GM18519 (cell line): ENCODE results near the gene LIAS.
"Not testable (repeated sequence)": the region's sequence is repeated elsewhere in the genome, so short reads cannot be mapped to it uniquely, and the experiment has no call there.

Experiments used
- ATAC-seq: cut with Tn5 transposase; IDR thresholded peaks from one replicate; pipeline ENCODE4 v1.9.1; 2021; ENCODE audit warnings: mild to moderate bottlenecking, moderate library complexity; ENCODE audit not compliant: unreplicated experiment, low FRiP score

LIAS gene

DNA sequence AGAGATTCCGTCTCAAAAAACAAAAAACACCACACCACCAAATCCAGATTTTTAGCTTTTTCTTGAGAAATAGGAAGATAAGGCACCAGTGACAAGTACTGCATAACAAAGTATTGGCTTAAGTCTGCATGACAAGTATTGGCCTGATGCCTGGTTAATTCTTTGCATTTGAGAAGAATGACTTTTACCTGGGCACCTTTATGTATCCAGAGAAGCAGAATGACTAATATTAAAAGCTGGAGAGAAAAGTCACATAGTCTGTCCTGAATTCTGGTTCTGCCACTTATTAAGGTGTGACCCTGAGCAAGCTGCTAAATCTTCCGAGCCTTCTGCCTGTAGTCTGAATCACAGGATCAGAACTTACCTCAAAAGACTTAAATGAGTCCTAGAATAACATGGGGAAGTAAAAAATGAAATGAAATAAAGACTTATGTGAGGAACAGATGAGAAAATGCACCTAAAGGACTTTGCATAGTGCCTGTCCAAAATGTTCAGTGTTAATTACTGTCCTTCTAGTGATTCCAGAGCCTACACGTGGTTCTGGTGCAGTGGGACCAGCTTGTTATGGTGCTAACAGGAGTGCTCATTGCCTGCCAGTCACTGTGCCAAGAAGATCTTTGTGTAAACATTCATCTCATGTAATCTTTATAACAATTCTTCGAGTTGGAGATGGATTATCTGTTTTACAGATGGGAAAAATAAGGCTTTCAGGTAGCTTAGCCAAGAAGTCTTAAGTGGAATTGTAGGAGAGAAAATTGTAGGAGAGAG lies 36.8 kb downstream of the LIAS start:
- no peak for ATAC-seq

DNA sequence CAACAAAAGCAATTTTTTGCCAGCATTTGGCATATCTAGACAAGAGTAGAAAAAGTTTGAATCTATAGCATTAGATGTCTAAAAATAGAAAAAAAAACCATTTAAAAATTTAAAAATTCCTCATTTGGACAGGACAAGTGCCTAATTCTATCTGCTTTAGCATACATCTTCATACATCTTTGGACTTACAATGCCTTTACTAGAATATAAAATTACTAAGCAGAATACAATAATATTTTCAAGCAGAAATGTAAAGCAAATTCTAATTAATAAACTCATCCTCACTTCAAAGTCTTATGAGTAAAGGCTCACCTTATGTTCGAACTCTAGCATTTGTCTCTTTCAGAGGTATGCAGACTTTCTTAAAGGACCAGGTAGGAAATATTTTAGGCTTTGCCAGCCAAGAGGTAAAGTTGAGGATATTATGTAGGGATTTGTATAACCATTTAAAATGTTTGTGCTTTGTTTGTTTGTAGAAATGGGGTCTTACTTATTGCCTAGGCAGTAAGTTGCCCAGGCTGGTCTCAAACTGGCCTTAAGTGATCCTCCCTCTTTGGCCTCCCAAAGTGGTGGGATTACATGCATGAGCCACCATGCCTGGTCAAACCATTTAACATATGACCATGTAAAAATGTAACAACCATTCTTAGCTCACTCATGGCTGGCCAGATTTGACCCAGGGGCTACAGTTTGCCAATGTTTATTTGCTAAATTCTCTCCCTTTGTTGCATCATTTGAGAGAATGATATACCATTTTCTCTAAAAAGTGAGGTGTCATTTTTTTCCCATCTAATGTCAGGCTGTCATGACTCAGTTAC lies 39.3 kb downstream of the LIAS start:
- no peak for ATAC-seq

DNA sequence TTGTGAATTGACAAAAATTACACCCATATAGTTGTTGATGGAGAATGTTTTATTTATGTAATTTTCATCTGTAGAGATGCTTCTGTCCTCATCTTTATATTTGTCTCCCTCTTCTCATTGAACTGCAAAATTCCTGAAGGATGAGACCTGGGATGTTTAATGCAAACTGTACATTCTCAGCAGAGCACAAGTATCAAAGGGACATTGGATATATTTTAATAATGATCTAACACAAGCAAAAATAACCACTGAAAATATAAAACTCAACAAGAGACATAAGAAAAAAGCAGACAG lies 39.8 kb downstream of the LIAS start:
- no peak for ATAC-seq

DNA sequence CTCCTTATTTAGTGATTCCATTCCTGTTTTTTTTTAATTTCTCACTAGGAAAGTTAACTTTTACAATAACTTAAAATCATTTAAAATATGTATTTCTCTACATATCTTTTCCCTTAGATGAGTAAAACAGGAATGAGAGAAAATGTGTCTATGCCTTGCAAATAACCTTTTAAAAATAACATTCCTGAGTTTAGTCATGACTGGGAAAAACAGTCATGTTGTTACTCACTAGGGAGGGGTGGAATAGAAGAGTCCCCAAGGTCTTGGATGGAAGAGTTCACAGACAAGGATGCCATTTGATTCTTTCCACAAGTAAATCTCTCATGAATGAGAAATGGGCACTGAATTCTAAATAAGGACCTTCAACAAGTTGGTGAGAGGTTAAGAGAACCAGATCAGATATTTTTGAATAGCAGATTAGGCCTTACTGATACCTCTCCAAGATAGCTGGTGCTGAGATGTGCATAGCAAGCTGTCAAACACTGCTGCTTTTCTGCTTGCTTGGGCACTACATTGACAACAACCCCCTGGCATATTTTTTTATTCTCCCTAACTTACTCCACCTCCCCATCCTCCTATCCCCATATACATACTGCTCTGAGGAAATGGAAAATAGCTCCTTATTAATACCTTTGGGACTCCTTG lies 43.3 kb downstream of the LIAS start:
- ATAC-seq, result no peak

DNA sequence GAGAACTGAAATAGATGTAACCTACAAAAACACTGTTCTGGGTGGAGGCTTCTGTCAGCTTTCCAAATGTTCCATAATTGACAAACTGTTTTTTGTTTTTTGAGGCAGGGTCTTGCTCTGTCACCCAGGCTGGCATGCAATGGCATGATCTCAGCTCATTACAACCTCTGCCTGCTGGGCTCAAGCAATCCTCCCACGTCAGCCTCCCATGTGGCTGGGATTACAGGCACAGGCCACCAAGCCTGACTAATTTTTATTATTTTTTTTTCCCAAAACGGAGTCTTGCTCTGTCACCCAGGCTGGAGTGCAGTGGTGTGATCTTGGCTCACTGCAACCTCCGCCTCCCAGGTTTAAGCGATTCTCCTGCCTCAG lies 43.8 kb downstream of the LIAS start:
- ATAC-seq, result not testable (repeated sequence)

DNA sequence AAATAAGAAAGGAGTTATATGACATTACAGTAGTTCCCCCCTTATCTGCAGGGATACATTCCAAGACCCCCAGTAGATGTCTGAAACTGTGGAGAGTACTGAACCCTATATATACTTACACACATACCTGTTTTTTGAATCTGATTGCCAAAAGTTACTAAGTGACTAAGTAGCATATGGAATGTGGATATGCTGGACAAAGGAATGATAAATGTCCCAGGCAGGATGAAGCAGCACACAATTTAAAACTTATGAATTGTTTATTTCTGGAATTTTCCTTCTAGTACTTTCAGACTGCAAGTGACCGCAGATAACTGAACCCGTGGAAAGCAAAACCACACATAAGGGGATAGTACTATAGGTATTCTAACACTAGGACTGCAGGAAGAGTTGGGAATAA lies 45.7 kb downstream of the LIAS start:
- ATAC-seq, result no peak

DNA sequence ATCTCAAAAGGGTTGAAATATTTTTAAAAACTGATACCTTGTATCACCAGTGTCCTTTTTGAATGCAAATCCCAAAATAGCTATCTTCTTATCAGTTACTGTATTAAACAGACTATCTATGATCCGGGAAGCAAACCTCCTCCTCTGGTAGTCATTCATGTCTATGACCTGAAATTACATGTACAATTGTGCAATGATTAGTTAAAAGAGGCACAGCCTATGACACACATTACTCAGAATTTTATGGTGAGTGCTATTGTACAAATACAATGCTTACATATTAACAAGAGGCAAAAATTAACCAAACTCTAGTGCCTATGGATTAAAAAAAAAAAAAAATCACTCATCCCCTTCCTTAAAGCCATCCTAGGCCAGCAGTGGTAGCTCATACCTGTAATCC lies 46.7 kb downstream of the LIAS start:
- ATAC-seq, result no peak

DNA sequence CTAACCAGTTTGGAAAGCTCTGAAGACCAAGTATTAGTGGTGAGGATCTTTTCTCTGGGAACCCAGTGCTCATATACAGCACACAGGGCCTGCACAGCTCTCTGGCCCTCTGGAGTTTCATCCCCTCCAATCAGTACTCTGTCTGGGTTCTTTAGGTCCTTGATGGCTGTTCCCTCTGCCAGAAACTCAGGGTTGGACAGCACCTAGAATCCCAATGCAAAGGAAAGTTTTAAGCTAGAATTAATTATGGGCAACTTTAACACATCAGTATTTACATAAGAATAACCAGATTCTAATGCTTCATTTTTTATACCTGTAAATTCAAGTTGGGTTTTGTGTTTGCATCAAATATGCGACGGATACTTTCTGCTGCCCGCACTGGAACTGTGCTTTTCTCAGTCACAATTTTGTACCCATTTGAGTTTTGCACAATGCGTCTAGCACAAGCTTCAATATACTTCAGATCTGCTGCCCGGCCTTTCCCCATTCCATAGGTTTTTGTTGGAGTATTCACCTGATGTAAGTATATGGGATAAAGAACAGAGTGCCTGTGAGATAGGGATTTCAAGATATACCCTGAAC lies 51.6 kb downstream of the LIAS start:
- ATAC-seq, result no peak

DNA sequence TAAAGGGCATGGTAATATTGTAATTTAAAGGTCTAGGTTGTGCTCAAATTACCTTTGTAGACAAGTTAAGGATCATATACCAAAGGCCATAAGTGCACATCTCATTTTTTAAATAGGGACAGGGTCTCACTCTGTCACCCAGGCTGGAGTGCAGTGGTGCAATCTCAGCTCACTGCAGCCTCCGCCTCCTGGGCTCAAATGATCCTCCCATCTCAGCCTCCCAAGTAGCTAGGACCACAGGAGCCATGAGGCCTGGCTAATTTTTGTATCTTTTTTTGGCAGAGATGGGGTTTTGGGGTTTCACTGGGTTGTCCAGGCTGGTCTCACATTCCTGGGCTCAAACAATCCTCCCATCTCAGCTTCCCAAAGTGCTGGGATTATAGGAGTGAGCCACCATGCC lies 55.4 kb downstream of the LIAS start:
- ATAC-seq, result not testable (repeated sequence)

DNA sequence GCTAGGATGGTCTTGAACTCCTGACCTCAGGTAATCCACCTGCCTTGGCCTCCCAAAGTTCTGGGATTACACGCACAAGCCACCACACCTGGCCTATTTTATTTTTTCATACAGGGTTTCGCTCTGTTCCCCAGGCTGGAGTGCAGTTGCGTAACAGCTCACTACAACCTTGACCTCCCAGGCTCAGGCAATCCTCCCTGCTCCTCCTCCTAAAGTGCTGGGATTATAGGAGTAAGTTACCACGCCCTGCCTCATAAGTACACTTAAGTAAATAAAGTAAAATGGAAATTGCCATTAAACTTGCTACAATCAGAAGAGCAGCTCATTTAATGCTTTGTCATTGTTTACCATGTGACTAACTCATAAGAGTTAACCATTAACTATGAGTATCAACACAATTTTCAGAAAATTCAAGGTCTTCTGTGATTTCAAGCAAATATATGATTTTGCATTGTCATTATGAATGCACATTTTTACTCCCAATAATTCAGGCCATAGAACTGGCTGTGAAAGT lies 56.1 kb downstream of the LIAS start:
- ATAC-seq, result no peak

DNA sequence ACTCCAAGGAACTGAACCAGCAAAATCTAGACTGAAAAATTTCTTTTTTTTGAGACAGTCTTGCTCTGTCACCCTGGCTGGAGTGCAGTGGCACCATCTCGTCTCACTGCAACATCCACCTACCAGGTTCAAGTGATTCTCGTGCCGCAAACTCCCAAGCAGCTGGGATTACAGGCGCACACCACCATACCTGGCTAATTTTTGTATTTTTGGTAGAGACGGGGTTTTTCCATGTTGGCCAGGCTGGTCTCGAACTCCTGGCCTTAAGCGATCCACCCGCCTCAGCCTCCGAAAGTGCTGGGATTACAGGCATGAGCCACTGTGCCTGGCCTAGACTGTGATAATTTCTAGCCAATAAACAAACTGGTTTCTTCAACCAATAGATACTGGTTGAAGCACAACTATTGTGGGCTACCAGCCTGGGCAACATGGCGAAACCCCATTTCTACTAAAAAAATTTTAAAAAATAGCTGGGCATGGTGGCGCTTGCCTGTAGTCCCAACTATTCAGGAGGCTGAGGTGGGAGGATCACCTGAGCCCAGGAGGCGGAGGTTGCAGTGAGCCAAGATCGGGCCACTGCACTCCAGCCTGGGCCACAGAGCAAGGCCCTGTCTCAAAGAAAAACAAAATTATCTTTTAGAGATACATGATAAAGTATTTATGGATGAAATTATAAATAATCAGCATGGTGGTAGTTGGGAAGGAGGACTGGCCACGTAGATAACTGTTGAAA lies 57.0 kb downstream of the LIAS start:
- ATAC-seq, result not testable (repeated sequence)

DNA sequence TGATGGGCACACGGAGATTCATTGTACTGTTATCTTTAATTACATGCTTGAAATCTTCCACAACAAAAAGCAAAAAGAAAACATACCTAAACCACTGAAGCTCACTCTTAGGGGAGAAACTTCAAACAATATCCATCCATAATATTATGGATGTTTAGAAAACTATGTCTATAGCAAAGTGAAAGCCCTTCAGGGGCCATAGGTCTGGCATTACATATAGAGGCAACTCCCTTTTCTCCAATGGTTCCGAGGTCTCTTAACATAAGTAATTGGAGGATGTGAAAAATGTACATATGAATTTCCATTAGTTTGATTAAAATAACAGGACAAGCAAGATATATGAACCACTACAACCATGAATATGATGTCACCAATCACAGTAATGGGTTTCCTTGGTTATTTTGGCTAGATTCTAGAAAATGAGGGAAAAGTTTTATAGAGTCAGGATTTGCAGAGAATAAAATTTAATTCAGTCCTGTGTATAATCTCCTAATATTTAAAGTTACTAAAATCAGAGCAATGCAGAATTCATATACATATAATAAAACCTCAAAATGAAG lies 57.6 kb downstream of the LIAS start:
- no peak for ATAC-seq

DNA sequence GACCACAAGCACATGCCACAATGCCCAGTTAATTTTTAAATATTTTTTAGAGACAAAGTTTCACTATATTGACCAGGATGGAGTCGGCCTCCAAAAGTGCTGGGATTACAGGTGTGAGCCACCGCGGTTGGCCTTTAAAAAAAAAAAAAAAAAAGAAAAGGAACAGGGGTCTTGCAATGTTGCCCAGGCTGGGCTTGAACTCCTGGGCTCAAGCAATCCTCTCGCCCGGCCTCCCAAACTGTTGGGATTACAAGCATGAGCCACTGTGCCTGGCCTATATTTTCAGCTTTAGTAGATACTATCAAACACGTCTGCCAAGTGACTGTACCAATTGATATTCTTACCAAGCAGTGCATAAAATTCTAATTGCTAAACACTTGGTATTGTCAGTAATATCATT lies 59.6 kb downstream of the LIAS start:
- no peak for ATAC-seq

DNA sequence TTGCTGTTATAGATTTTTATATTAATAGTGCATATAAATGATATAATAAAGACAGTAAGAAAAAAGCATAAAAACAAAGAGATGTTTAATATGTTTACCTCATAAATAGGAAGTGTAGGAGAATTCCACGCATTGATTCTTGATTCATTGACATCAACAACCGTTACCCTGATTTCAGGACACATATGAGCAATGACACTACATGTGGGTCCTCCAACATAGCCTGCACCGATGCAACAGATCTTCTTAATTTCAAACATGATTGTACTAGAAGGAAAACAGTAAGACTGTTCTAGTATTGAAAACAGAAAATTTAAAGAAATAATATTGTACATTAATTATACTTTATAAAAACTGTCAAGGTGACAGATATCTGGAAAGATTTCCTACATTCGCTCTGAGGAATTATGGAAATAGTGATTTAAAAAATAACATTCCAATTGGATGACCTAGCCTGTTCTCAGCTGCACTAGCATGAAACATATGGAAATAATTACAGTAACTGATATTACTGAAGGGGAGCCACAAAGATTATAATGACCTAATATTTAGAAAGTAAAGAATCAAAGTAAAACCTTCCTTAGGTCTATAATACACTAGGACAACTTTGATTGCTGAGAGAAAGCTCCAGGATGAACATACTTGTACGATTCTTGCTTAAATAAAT lies 62.5 kb downstream of the LIAS start:
- no peak for ATAC-seq

DNA sequence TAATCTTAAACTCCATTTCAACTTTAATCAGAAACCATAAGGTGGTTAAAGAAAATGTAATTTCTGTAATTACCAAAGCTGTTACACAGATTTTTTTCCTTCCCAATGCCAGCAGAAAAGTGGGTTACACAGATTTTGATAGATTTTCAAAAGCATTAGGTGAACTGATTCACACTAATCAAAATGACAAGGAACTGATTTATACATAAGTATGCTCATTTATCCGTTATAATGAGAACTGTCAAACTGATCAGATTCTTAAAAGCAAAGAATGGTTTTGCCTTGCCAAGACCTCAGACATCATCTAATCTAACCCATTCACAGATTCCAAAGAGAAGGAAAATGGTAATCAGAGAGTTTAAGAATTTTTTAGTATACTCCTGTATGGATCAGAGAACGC lies 63.2 kb downstream of the LIAS start:
- no peak for ATAC-seq

DNA sequence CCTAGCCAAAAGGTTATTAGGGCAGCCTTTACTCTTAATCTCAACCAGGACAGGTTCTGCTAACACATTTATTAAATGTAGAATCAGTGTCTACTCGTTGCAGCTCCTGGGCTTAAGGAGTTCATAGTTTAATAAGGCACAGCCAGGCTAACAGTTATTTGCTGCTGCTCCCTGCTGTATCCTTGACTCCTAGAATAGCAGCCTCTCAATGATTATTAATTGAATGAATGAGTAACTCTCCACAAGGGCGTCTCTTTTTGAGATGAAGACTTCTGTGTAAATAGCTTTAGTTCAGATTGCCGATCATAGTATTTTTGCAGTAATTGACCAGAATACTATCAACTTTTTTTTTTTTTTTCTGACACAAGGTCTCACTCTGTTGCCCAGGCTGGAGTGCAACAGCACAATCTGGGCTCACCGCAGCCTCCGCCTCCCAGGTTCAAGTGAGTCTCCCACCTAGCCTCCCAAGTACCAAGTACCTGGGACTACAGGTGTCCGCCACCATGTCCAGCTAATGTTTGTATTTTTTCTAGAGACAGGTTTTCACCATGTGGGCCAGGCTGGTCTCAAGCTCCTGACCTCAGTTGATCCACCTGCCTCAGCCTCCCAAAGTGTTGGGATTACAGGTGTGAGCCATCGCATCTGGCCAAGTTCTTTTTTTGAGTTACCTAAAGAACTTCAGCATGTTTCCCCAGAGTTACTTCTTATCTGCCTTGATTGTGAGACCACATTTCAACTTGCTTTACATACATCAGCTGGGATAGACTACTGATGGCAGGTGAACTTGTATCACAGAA lies 65.5 kb downstream of the LIAS start:
- ATAC-seq, result no peak

DNA sequence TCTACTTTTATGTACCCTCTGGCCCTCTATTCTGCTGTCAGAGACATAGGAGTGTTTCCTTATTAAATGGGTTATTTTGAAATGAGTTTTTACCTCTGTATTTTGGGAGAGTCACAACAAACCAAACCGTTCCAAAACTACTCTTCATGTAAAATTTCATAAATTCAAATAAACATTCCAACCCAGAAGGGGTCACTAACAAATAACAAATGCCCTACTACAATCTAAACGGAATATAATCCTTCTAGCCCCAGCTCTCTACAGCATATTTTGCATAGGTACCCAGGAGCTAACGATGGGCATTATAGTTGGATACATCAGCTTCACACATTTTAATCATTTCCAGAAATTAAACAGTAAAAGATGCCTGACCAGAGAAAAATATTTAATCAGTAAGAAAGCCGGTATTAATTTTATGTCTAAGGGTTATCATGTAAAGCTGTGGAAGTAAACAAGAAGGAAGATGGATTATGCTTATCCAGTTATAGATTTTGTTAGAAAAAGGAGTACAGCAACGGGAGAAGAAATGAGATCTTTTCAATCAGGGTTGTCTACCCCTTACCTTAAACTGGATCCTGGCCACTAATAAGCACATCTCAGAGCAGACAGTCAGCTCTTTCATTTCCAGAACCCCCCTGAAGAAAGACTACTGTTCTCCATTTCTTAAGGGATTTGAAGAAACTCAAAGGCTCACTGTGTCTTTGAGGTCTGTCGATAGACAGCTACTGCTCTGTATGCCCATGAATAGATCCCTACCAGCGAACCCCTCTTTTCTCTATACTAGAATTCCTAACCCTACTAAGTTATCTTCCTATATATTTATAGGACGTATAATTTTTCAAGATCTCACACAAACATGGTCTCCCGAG lies 67.2 kb downstream of the LIAS start:
- ATAC-seq, result no peak

DNA sequence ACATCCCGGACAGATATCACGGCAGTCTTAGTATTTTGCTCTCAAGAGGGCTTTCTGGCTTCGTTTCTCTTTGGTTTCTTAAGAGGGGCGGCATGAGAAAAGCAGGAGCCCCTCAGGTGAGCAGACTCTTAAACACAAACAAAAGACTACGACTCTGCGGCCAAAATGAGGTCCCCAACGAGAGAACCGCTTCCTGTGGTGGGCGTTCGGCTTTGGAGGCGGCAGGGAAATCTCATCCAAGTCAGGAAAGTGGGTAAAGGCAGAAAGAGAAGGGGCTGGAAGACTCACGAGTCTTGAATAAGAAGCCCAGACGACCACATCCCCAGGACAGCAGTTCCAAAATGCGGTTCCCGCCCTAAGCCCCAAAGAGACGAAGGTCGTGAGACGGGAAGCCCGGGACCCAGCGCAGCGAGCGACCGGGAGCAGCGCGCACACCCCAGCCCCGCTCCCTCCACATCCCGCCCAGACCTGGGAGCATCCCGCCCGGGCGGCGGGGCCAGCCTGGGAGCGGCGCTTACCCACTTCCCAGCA lies 68.0 kb downstream of the LIAS start:
- no peak for ATAC-seq
